Glomerular visceral epithelial cell (primary cell): Measurements from ENCODE around the gene NTRK2.
A peak's percentile ranks its signal among the peaks of the same experiment; 100 is the strongest.

ENCODE experiments used
- DNase-seq: peaks from one replicate; pipeline ENCODE4 v3.0.0-alpha.2; 2016; ENCODE audit errors: extremely low spot score

The NTRK2 gene

GRCh38 chr9:84818791-84819190 lies 149.3 kb downstream of the NTRK2 start:
- no peak for DNase-seq

GRCh38 chr9:84819491-84819991 lies 150.0 kb downstream of the NTRK2 start:
- no peak for DNase-seq

- DNase-seq, result no peak
Observed at GRCh38 chr9:84821431-84821830, 151.9 kb downstream of the NTRK2 start.

GRCh38 chr9:84822589-84823233 lies 153.2 kb downstream of the NTRK2 start:
- DNase-seq, result no peak

GRCh38 chr9:84823421-84824271 lies 154.1 kb downstream of the NTRK2 start:
- no peak for DNase-seq

- no peak for DNase-seq
Observed at GRCh38 chr9:84827216-84827765, 157.8 kb downstream of the NTRK2 start.

GRCh38 chr9:84828046-84828445 lies 158.5 kb downstream of the NTRK2 start:
- no peak for DNase-seq

GRCh38 chr9:84829471-84829870 lies 159.9 kb downstream of the NTRK2 start:
- no peak for DNase-seq

GRCh38 chr9:84829997-84830696 lies 160.6 kb downstream of the NTRK2 start:
- no peak for DNase-seq

GRCh38 chr9:84831377-84831776 lies 161.8 kb downstream of the NTRK2 start:
- no peak for DNase-seq

GRCh38 chr9:84832453-84832852 lies 162.9 kb downstream of the NTRK2 start:
- no peak for DNase-seq

- no peak for DNase-seq
Observed at GRCh38 chr9:84834426-84834825, 164.9 kb downstream of the NTRK2 start.

- DNase-seq, result no peak
Observed at GRCh38 chr9:84835745-84836144, 166.2 kb downstream of the NTRK2 start.

- no peak for DNase-seq
Observed at GRCh38 chr9:84838879-84839278, 169.3 kb downstream of the NTRK2 start.

GRCh38 chr9:84839541-84839940 lies 170.0 kb downstream of the NTRK2 start:
- peak; percentile 8 for DNase-seq

GRCh38 chr9:84841931-84842330 lies 172.4 kb downstream of the NTRK2 start:
- no peak for DNase-seq

GRCh38 chr9:84843175-84843824 lies 173.8 kb downstream of the NTRK2 start:
- no peak for DNase-seq

- no peak for DNase-seq
Observed at GRCh38 chr9:84845956-84846900, 176.7 kb downstream of the NTRK2 start.

- no peak for DNase-seq
Observed at GRCh38 chr9:84846906-84847305, 177.4 kb downstream of the NTRK2 start.

- no peak for DNase-seq
Observed at GRCh38 chr9:84849049-84849448, 179.5 kb downstream of the NTRK2 start.
